Transverse colon (tissue), 4 donors: ENCODE results near the gene TEDDM1. TPM values are rescaled to one million over a fixed set of nuclear protein-coding genes. Genes with fewer than 3 reads are reported as not detected.

ENCODE experiments used
- DNase-seq: peaks from one replicate; pipeline ENCODE4 v3.0.0-alpha.2; 2019
- H3K27ac ChIP-seq, 4 donors: fragments of 200-600 bp; sonication (generic); 2 replicates each; pipeline ENCODE4 v1.5.1; 2016 to 2018; ENCODE audit warnings: inconsistent platforms in 4 of 4
- H3K27me3 ChIP-seq: fragments of 200-600 bp; sonication (generic); 2 replicates; pipeline ENCODE4 v1.5.1; 2017; ENCODE audit warnings: inconsistent platforms
- H3K36me3 ChIP-seq, 4 donors: fragments of 200-600 bp; sonication (generic); 2 replicates each; pipeline ENCODE4 v1.5.1; 2017 to 2019; ENCODE audit warnings: inconsistent platforms in 4 of 4
- H3K4me1 ChIP-seq, 4 donors: fragments of 200-600 bp; sonication (generic); 2 replicates each; pipeline ENCODE4 v1.5.1; 2017 to 2020; ENCODE audit warnings: inconsistent platforms in 4 of 4
- H3K4me3 ChIP-seq, 4 donors: fragments of 200-600 bp; sonication (generic); 1 replicate in 1 of 4; 2 replicates in 3 of 4; pipeline versions ENCODE4 v1.5.1 to v1.6.1; 2017 to 2019; ENCODE audit warnings: inconsistent platforms in 4 of 4
- H3K9me3 ChIP-seq, 2 donors: fragments of 200-600 bp; sonication (generic); 2 replicates each; pipeline ENCODE4 v1.5.1; 2017 to 2019; ENCODE audit warnings: inconsistent platforms in 2 of 2
- EP300 ChIP-seq: sonication (generic); formaldehyde crosslinking; IDR thresholded peaks from one replicate; pipeline ENCODE4 v1.6.1; 2017; ENCODE audit warnings: antibody characterized with exemption, low read depth
- POLR2A ChIP-seq: fragments of 450-650 bp; IDR thresholded peaks from one replicate; pipeline ENCODE4 v1.6.1; 2016; ENCODE audit warnings: antibody characterized with exemption, mild to moderate bottlenecking, moderate library complexity
- POLR2AphosphoS5 ChIP-seq, 3 donors: sonication (generic); formaldehyde crosslinking; IDR thresholded peaks; one replicate each; pipeline ENCODE4 v1.6.1; 2016; ENCODE audit warnings: antibody characterized with exemption in 3 of 3
- WGBS, 2 donors: methylation state at CpG; one replicate each; pipeline ENCODE4 v1.1.5; 2018; ENCODE audit warnings: low coverage in 1 of 2; 5-methylcytosine and 5-hydroxymethylcytosine counted together
- in situ Hi-C, 4 donors: fragments of 200-750 bp; cut with MboI; loops; one replicate each; pipeline versions ENCODE4 v1.15.0 to v1.15.1; 2017; ENCODE audit warnings: low sequenced_read_pairs in 3 of 4, low pct_ligation_motif_present in 1 of 4, low pct_unique_long_range_greater_than_20kb in 1 of 4
- intact Hi-C: fragments of 100-400 bp; cut with DNase I; formaldehyde crosslinking; loops from one replicate; pipeline ENCODE4 v1.15.1; 2023; ENCODE audit warnings: low total_unique reads
- total RNA-seq, 4 donors: library from RNA; depleted of rRNA; stranded (reverse); fragments of >200 nt; gene quantifications; one replicate each; pipeline ENCODE4 v1.1.0, GENCODE V29; 2016
- TF ChIP-seq, protein P1 (sequence below), 5 experiments: fragments of 200-600 bp in 3 of 5; fragments of 450-650 bp in 2 of 5; sonication (generic) in 3 of 5; IDR thresholded peaks; 1 replicate in 2 of 5; 2 replicates in 3 of 5; pipeline ENCODE4 v1.5.1; 2016 to 2017; ENCODE audit warnings: antibody characterized with exemption in 5 of 5, inconsistent platforms in 3 of 5, mild to moderate bottlenecking in 2 of 5, moderate library complexity in 1 of 5

TEDDM1 gene
- total RNA-seq, 4 donors from 2014 or later = not detected

DNA sequence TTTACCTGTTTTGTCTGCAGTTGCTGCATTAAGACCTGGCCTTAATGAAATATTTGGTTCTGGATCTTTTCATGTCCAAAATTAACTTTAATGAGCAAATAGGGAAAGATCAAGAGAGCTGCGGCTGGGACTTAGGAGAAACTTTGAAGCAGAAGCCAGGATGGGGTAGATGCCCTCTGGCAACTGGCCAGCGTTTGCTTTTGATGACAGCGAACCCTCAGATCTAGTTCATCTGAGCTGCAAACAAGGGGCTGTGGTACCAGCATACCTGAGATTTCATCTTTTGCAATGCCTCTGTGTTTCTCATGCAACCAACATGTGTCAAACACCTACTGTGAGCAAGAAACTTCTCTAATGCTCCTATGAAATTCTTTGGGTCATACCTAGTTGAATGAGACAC is 13.0 kb upstream of the TEDDM1 start:
- no peaks in the 10 kb centered on the region for H3K9me3 ChIP-seq
- H3K27me3 ChIP-seq = no peaks in the 10 kb centered on the region
- in situ Hi-C loops (no loop called here), intact Hi-C loops (no loop called here)
- peaks cover 0 to 18% (median 7%) of the 10 kb centered on the region in 4 donors for H3K4me1 ChIP-seq
- H3K27ac ChIP-seq = no peak overlapping the region
- DNase-seq = no peak
- H3K4me3 ChIP-seq = no peak overlapping the region
- WGBS, 2 donors = 90% methylated on average over 3 of the region's 3 CpGs; no CpG with 5 or more reads in 1 of the 2 donors
- no peaks in the 10 kb centered on the region for H3K36me3 ChIP-seq
- no peak for TF ChIP-seq POLR2A
- TF ChIP-seq EP300 = no peak
- TF ChIP-seq, protein P1, sequence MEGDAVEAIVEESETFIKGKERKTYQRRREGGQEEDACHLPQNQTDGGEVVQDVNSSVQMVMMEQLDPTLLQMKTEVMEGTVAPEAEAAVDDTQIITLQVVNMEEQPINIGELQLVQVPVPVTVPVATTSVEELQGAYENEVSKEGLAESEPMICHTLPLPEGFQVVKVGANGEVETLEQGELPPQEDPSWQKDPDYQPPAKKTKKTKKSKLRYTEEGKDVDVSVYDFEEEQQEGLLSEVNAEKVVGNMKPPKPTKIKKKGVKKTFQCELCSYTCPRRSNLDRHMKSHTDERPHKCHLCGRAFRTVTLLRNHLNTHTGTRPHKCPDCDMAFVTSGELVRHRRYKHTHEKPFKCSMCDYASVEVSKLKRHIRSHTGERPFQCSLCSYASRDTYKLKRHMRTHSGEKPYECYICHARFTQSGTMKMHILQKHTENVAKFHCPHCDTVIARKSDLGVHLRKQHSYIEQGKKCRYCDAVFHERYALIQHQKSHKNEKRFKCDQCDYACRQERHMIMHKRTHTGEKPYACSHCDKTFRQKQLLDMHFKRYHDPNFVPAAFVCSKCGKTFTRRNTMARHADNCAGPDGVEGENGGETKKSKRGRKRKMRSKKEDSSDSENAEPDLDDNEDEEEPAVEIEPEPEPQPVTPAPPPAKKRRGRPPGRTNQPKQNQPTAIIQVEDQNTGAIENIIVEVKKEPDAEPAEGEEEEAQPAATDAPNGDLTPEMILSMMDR (IDR thresholded peaks at IDR 0.05) = no peak
- no peak for TF ChIP-seq POLR2AphosphoS5 (IDR thresholded peaks at IDR 0.05)

DNA sequence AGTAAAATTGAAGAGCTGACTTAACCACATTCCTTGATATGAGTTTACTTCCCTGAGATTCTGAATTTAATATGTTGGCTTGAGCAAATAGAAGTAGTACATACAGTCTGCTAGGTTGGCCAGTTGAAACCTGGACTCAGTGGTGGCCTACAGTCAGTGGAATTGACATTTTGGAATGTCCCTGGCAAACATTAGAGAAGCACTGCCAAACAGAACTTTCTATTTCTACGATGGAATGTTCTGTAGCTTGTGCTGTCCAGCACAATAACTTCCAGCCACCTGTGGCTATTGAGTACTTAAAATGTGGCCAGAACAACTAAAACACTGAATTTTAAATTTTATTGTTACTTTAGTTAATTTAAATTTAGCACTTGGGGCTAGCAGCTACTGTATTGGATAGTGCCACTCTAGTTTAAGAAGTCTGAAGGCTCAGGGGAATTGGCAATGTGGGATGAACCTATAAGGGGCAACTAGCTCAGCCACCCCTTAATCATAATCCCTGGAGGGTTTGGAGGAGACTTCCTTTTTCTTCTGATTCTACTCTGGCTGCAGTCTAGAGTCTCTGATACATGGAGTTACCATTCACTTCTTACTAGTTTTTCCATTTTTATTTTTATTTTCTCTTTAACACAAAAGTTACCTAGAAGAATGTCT is 10.3 kb upstream of the TEDDM1 start:
- 61 to 63% methylated on average over 1 of the region's 1 CpG for WGBS, 2 donors
- intact Hi-C loops = no loop called here
- H3K4me3 ChIP-seq = no peak overlapping the region
- peaks cover 0 to 23% (median 7%) of the 10 kb centered on the region in 4 donors for H3K4me1 ChIP-seq
- H3K9me3 ChIP-seq = peaks cover 0 to 4% of the 10 kb centered on the region in 2 donors
- H3K27ac ChIP-seq = no peak overlapping the region
- DNase-seq = no peak
- TF ChIP-seq EP300 (no peak), POLR2A (no peak), POLR2AphosphoS5 (IDR thresholded peaks at IDR 0.05) (no peak)
- TF ChIP-seq, protein P1 (IDR thresholded peaks at IDR 0.05) = no peak
- in situ Hi-C loops = no loop called here
- no peaks in the 10 kb centered on the region for H3K27me3 ChIP-seq
- no peaks in the 10 kb centered on the region for H3K36me3 ChIP-seq

DNA sequence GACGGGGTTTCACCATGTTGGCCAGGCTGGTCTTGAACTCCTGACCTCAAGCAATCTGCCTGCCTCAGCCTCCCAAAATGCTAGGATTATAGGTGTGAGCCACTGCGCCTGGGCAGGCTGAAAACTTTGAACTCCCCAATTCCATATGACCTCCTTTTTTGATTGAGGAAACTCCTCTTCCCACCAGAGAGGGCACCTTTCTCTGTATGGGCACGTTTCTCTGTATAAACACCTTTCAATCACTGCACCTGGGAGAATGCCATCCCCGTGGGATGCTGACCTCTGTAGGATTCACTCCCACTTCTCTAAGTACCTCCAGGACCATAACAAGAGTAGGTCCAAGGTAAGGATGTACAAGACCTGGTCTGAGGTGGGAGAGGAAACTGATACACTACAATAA is 9.7 kb upstream of the TEDDM1 start:
- in situ Hi-C loops = no loop called here
- WGBS, 2 donors = 75 to 84% methylated on average over 4 of the region's 4 CpGs
- TF ChIP-seq POLR2AphosphoS5 (IDR thresholded peaks at IDR 0.05) (no peak), EP300 (no peak)
- no peak overlapping the region for H3K4me3 ChIP-seq
- intact Hi-C loops = no loop called here
- H3K36me3 ChIP-seq = no peaks in the 10 kb centered on the region
- no peak overlapping the region for H3K27ac ChIP-seq
- H3K27me3 ChIP-seq = no peaks in the 10 kb centered on the region
- peaks cover 0 to 4% of the 10 kb centered on the region in 2 donors for H3K9me3 ChIP-seq
- peaks cover 0 to 23% (median 7%) of the 10 kb centered on the region in 4 donors for H3K4me1 ChIP-seq
- DNase-seq = no peak

DNA sequence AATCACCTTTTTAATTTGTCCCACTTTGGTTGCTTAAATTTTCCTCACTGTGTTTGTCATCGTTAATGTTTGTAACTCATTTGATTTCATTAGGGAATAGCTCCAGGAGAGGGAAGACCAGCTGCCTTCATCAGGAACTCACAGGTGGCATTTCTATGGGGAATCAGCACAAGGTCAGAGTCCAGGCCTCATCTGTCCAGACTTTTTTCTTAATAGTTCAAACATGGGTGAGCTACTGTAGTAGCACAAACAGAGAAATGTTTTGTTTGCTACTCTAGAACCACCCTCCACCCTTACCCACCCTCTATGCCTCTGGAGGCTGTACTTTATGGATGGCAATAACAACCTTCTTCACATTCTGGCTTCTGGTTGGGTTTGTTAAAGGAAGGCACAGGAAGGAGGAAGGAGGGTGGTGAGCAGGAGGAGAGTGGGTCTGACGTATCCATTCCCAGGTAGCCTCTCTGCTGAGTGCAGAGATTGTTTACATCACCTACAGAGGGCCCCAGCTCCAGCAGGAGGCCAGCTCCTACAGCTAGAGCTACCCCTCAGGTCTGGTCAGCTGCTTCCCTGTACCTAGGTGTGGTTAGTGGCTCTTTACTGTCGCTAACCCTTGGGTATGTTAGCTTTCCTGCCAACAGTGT is 8.1 kb upstream of the TEDDM1 start:
- TF ChIP-seq EP300 (no peak), POLR2AphosphoS5 (IDR thresholded peaks at IDR 0.05) (peak in 1 of 3 donors; percentile 5), POLR2A (no peak)
- TF ChIP-seq, protein P1 (IDR thresholded peaks at IDR 0.05) = peak in 1 of 5 experiments; percentile 19
- peaks cover 0 to 23% (median 7%) of the 10 kb centered on the region in 4 donors for H3K4me1 ChIP-seq
- in situ Hi-C loops (loop anchor here in 1 of 4 donors (10.0 kb wide), 1 partner anchor 324 kb away; no protein-coding TSS in a partner anchor), intact Hi-C loops (no loop called here)
- no peak overlapping the region for H3K4me3 ChIP-seq
- no peaks in the 10 kb centered on the region for H3K27me3 ChIP-seq
- DNase-seq = peak; percentile 58
- H3K27ac ChIP-seq = peak overlapping the region; percentile 55 to 65 (median 58)
- H3K36me3 ChIP-seq = no peaks in the 10 kb centered on the region
- peaks cover 0 to 4% of the 10 kb centered on the region in 2 donors for H3K9me3 ChIP-seq
- 38 to 53% methylated on average over 1 to 3 of the region's 3 CpGs for WGBS, 2 donors
